ENCODE data around the gene SASH3. TPM values are rescaled to one million over a fixed set of nuclear protein-coding genes. Genes with fewer than 3 reads are reported as not detected.

The SASH3 gene
- total RNA-seq, 1 donor from 2014 or later = not detected

GRCh38 chrX:129791336-129791735, 11.6 kb downstream of the SASH3 start:
- no peaks in the 10 kb centered on the region for H3K36me3 Mint-ChIP-seq
- no peak overlapping the region for H3K27ac Mint-ChIP-seq
- no peak for DNase-seq (ENCODE audit: extremely low spot score, unreplicated experiment)
- H3K27me3 Mint-ChIP-seq = no peaks in the 10 kb centered on the region
- peaks cover 5% of the 10 kb centered on the region for H3K9me3 Mint-ChIP-seq
- no peak overlapping the region for H3K4me3 Mint-ChIP-seq
- H3K4me1 Mint-ChIP-seq (ENCODE audit: unreplicated experiment) = no peaks in the 10 kb centered on the region
- TF ChIP-seq, protein P1, sequence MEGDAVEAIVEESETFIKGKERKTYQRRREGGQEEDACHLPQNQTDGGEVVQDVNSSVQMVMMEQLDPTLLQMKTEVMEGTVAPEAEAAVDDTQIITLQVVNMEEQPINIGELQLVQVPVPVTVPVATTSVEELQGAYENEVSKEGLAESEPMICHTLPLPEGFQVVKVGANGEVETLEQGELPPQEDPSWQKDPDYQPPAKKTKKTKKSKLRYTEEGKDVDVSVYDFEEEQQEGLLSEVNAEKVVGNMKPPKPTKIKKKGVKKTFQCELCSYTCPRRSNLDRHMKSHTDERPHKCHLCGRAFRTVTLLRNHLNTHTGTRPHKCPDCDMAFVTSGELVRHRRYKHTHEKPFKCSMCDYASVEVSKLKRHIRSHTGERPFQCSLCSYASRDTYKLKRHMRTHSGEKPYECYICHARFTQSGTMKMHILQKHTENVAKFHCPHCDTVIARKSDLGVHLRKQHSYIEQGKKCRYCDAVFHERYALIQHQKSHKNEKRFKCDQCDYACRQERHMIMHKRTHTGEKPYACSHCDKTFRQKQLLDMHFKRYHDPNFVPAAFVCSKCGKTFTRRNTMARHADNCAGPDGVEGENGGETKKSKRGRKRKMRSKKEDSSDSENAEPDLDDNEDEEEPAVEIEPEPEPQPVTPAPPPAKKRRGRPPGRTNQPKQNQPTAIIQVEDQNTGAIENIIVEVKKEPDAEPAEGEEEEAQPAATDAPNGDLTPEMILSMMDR (conservative IDR thresholded peaks at IDR 0.05) = no peak

DNA sequence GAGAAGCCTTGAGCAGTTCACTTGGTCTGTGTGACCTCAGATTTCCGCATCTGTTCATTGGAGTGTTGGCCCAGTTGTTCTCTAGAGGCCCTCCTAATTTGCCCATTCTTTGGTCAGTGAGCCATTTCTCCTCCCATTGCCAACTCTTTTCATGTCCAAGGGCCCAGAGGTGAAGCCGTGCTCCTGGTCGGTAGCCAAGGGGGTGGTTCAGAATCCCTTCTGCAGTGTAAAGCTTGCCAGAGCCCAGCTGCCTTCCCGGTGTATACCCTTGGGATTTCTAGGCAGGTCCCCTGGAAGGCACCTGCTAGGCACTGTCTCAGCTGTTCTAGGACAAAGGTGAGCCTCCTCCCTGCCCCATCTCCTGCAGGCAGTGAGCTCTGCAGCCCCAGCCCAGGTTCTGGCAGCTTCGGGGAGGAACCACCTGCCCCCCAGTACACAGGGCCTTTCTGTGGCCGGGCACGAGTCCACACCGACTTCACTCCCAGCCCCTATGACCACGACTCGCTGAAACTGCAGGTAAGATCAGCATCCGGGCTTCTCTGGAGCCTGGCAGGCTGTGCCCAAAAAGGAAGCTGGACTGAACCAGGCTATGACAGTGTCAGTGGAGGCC, 12.3 kb downstream of the SASH3 start:
- no peaks in the 10 kb centered on the region for H3K27me3 Mint-ChIP-seq
- H3K9me3 Mint-ChIP-seq = peaks cover 5% of the 10 kb centered on the region
- H3K36me3 Mint-ChIP-seq = no peaks in the 10 kb centered on the region
- no peak overlapping the region for H3K27ac Mint-ChIP-seq
- H3K4me1 Mint-ChIP-seq (ENCODE audit: unreplicated experiment) = no peaks in the 10 kb centered on the region
- DNase-seq (ENCODE audit: extremely low spot score, unreplicated experiment) = no peak
- TF ChIP-seq, protein P1 (conservative IDR thresholded peaks at IDR 0.05) = no peak
- H3K4me3 Mint-ChIP-seq = no peak overlapping the region

DNA sequence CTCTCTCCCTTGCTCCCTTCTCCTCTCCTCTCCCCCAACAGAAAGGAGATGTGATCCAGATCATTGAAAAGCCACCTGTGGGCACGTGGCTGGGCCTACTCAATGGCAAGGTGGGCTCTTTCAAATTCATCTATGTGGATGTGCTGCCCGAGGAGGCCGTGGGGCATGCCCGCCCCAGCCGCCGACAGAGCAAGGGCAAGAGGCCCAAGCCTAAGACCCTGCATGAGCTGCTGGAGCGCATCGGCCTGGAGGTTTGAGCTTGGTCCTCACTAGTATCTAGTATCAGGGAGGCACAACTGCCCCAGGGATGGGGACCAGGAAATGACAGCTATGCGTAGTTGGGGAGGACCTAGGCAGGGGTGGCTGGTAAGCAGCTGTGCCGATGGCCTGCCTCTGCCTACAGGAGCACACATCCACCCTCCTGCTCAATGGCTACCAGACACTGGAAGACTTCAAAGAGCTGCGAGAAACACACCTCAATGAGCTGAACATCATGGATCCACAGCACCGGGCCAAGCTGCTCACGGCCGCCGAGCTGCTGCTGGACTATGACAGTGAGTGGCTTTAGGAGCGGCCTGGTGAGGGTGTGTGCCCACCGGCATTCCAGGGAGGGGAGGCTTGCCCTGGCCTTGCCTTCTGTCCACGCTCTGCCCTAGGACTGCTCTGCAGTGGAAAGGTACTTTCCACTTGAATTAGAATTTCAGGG, 13.0 kb downstream of the SASH3 start:
- H3K4me1 Mint-ChIP-seq (ENCODE audit: unreplicated experiment) = no peaks in the 10 kb centered on the region
- H3K9me3 Mint-ChIP-seq = no peaks in the 10 kb centered on the region
- no peak for DNase-seq (ENCODE audit: extremely low spot score, unreplicated experiment)
- peaks cover 3% of the 10 kb centered on the region for H3K36me3 Mint-ChIP-seq
- H3K4me3 Mint-ChIP-seq = no peak overlapping the region
- TF ChIP-seq, protein P1 (conservative IDR thresholded peaks at IDR 0.05) = no peak
- H3K27ac Mint-ChIP-seq = no peak overlapping the region
- no peaks in the 10 kb centered on the region for H3K27me3 Mint-ChIP-seq

GRCh38 chrX:129793604-129794191, 13.9 kb downstream of the SASH3 start:
- H3K36me3 Mint-ChIP-seq = peaks cover 3% of the 10 kb centered on the region
- no peak overlapping the region for H3K27ac Mint-ChIP-seq
- TF ChIP-seq, protein P1 (conservative IDR thresholded peaks at IDR 0.05) = no peak
- no peaks in the 10 kb centered on the region for H3K4me1 Mint-ChIP-seq (ENCODE audit: unreplicated experiment)
- DNase-seq (ENCODE audit: extremely low spot score, unreplicated experiment) = no peak
- H3K27me3 Mint-ChIP-seq = no peaks in the 10 kb centered on the region
- H3K9me3 Mint-ChIP-seq = no peaks in the 10 kb centered on the region
- no peak overlapping the region for H3K4me3 Mint-ChIP-seq

DNA sequence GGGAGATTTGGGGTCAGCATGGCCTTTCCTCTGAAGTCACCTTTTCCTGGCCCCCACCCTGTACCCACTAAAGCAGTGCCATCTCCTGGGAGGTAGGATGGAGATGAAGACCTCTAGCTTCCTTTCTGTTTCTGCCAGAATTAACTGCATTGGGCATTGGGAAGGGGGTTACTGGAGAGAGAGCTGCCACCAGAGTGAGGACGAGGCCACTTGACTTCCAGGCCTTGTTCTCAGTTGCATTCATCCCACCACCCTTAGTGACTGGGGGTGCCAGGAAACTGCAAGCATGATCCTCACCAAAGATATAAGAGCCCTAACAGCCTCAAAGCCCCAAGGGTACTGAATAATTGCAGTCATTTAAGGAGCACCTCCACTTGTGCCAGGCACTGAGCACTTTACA, 15.8 kb downstream of the SASH3 start:
- no peak overlapping the region for H3K27ac Mint-ChIP-seq
- no peaks in the 10 kb centered on the region for H3K9me3 Mint-ChIP-seq
- TF ChIP-seq, protein P1 (conservative IDR thresholded peaks at IDR 0.05) = no peak
- H3K36me3 Mint-ChIP-seq = peaks cover 3% of the 10 kb centered on the region
- DNase-seq (ENCODE audit: extremely low spot score, unreplicated experiment) = no peak
- H3K4me3 Mint-ChIP-seq = no peak overlapping the region
- H3K27me3 Mint-ChIP-seq = no peaks in the 10 kb centered on the region
- no peaks in the 10 kb centered on the region for H3K4me1 Mint-ChIP-seq (ENCODE audit: unreplicated experiment)

Data from type B pancreatic cell (in vitro differentiated cells).